ENCODE data around the gene RYR1.

The RYR1 gene

GRCh38 chr19:38429055-38429810 lies 4.3 kb upstream of the RYR1 start:
- no peak for DNase-seq

- DNase-seq: no peak
Observed at GRCh38 chr19:38429811-38430156, 3.7 kb upstream of the RYR1 start.

- DNase-seq: no peak
Observed at GRCh38 chr19:38430931-38431330, 2.6 kb upstream of the RYR1 start.

- DNase-seq: no peak
Observed at GRCh38 chr19:38434549-38435051, 1.1 kb downstream of the RYR1 start.

- DNase-seq: no peak
Observed at GRCh38 chr19:38437295-38437694, 3.8 kb downstream of the RYR1 start.

- DNase-seq: no peak
Observed at GRCh38 chr19:38437917-38438316, 4.4 kb downstream of the RYR1 start.

- no peak for DNase-seq
Observed at GRCh38 chr19:38440592-38440991, 7.1 kb downstream of the RYR1 start.

- DNase-seq: no peak
Observed at GRCh38 chr19:38441657-38442348, 8.3 kb downstream of the RYR1 start.

GRCh38 chr19:38442736-38443135 lies 9.2 kb downstream of the RYR1 start:
- DNase-seq: no peak

GRCh38 chr19:38443458-38443999 lies 10.0 kb downstream of the RYR1 start:
- DNase-seq: no peak

GRCh38 chr19:38444026-38444425 lies 10.5 kb downstream of the RYR1 start:
- no peak for DNase-seq

GRCh38 chr19:38445362-38445761 lies 11.9 kb downstream of the RYR1 start:
- DNase-seq: no peak

GRCh38 chr19:38448225-38448624 lies 14.7 kb downstream of the RYR1 start:
- DNase-seq: no peak

- DNase-seq: no peak
Observed at GRCh38 chr19:38449518-38449917, 16.0 kb downstream of the RYR1 start.

- no peak for DNase-seq
Observed at GRCh38 chr19:38451036-38451435, 17.5 kb downstream of the RYR1 start.

- DNase-seq: no peak
Observed at GRCh38 chr19:38451629-38452028, 18.1 kb downstream of the RYR1 start.

GRCh38 chr19:38452430-38453366 lies 19.2 kb downstream of the RYR1 start:
- no peak for DNase-seq

- DNase-seq: no peak
Observed at GRCh38 chr19:38453596-38453995, 20.1 kb downstream of the RYR1 start.

- no peak for DNase-seq
Observed at GRCh38 chr19:38455031-38455430, 21.5 kb downstream of the RYR1 start.

GRCh38 chr19:38457202-38457601 lies 23.7 kb downstream of the RYR1 start:
- no peak for DNase-seq

- no peak for DNase-seq
Observed at GRCh38 chr19:38457690-38458405, 24.4 kb downstream of the RYR1 start.

- DNase-seq: no peak
Observed at GRCh38 chr19:38458991-38459390, 25.5 kb downstream of the RYR1 start.
